Measurements from ENCODE around the gene GJB2. TPM values are rescaled to one million over a fixed set of nuclear protein-coding genes. Genes with fewer than 3 reads are reported as not detected.
"Not testable (repeated sequence)": the region's sequence is repeated elsewhere in the genome, so short reads cannot be mapped to it uniquely, and the experiment has no call there.

GJB2 gene
- total and polyA plus RNA-seq, 2 donors = 9.3 to 38.1 TPM

DNA sequence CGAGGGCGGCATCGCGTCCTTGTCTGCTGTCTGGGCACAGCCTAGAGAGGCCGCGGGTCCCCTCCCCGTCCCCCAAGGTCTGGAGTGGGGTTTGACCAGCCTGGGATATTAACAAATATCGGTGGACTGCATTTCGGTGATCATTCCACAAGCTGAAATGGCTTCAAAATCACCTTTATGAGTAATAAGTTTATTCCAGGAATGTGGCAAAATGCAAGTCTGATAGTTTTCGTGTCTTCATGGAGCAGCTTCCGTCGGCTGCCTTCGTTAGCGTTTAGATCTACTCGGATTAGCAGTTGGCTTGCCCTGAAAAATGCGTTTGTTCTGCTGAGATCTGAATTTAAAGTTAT is 30.8 kb downstream of the GJB2 start:
- H3K9me3 ChIP-seq (ENCODE audit: control insufficient read depth in 2 of 2, insufficient read depth in 1 of 2, low read length in 1 of 2) = no peaks in the 10 kb centered on the region
- no peak overlapping the region for H3K27ac ChIP-seq (ENCODE audit: low read depth in 1 of 2, low read length in 1 of 2)
- no peaks in the 10 kb centered on the region for H3K36me3 ChIP-seq (ENCODE audit: control insufficient read depth in 2 of 2, insufficient read depth in 2 of 2, low read length in 1 of 2)
- H3K27me3 ChIP-seq (ENCODE audit: control insufficient read depth in 2 of 2, insufficient read depth in 1 of 2, low read length in 1 of 2) = peaks cover 45 to 86% of the 10 kb centered on the region in 2 donors
- DNase-seq (ENCODE audit: low read depth in 6 of 9, low spot score in 9 of 9) = no peak
- WGBS = 51% methylated on average over 16 of the region's 16 CpGs
- H3K4me3 ChIP-seq (ENCODE audit: low read length in 2 of 2) = peak overlapping the region in 1 of 2 donors; percentile 39
- H3K4me1 ChIP-seq (ENCODE audit: control insufficient read depth in 2 of 2, insufficient read depth in 2 of 2, low read length in 2 of 2) = peaks cover 2 to 11% of the 10 kb centered on the region in 2 donors

DNA sequence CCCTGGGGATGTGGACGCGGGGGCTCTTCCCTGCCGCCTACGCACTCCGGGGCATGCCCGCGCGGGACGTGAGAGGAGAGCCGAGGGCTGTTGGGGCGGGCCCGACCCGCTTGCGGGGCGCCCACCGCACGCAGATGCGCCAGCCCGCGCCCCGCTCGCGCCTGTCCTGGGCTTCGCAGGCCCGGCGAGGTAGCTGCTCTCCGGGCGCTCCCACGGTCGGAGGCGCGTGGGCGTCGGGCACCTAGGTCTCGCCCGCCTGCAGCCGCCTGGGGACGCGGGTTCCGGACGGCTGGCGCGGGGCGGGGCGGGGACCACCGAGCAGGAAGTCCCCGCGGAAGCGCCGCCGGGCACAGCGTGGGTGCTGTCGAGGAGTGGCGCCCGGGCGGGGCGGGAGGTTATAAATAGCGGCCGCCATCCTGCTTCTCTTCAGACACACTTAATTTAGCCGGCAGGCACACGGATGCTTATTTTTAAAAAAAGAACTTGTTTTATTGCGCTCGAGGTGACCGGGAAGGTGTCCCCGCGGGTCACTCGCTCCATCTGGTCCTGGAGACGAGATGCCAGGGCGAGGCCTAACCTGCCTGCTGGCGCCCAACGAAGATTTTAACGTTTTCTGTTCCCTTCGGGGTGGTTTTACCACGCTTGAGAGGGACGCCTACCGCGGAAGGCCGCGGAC is 31.3 kb downstream of the GJB2 start:
- no peaks in the 10 kb centered on the region for H3K9me3 ChIP-seq (ENCODE audit: control insufficient read depth in 2 of 2, insufficient read depth in 1 of 2, low read length in 1 of 2)
- WGBS = 2% methylated on average over 79 of the region's 79 CpGs
- peak overlapping the region in 1 of 2 donors; percentile 39 for H3K4me3 ChIP-seq (ENCODE audit: low read length in 2 of 2)
- H3K27me3 ChIP-seq (ENCODE audit: control insufficient read depth in 2 of 2, insufficient read depth in 1 of 2, low read length in 1 of 2) = peaks cover 46 to 86% of the 10 kb centered on the region in 2 donors
- DNase-seq (ENCODE audit: low read depth in 6 of 9, low spot score in 9 of 9) = peak in 3 of 9 donors; percentile 18 to 57 (median 34)
- no peak overlapping the region for H3K27ac ChIP-seq (ENCODE audit: low read depth in 1 of 2, low read length in 1 of 2)
- peaks cover 2 to 11% of the 10 kb centered on the region in 2 donors for H3K4me1 ChIP-seq (ENCODE audit: control insufficient read depth in 2 of 2, insufficient read depth in 2 of 2, low read length in 2 of 2)
- H3K36me3 ChIP-seq (ENCODE audit: control insufficient read depth in 2 of 2, insufficient read depth in 2 of 2, low read length in 1 of 2) = no peaks in the 10 kb centered on the region

- H3K9me3 ChIP-seq (ENCODE audit: control insufficient read depth in 2 of 2, insufficient read depth in 1 of 2, low read length in 1 of 2) = no peaks in the 10 kb centered on the region
- peak within 1 kb of the TSS in 1 of 2 donors; percentile 39 for H3K4me3 ChIP-seq (ENCODE audit: low read length in 2 of 2)
- peak in 2 of 9 donors; percentile 20 to 39 for DNase-seq (ENCODE audit: low read depth in 6 of 9, low spot score in 9 of 9)
- peaks cover 2 to 11% of the 10 kb centered on the region in 2 donors for H3K4me1 ChIP-seq (ENCODE audit: control insufficient read depth in 2 of 2, insufficient read depth in 2 of 2, low read length in 2 of 2)
- no peaks in the 10 kb centered on the region for H3K36me3 ChIP-seq (ENCODE audit: control insufficient read depth in 2 of 2, insufficient read depth in 2 of 2, low read length in 1 of 2)
- H3K27ac ChIP-seq (ENCODE audit: low read depth in 1 of 2, low read length in 1 of 2) = no peak within 1 kb of the TSS
- whole genome bisulfite sequencing = 1% methylated on average over 93 of the region's 93 CpGs
- H3K27me3 ChIP-seq (ENCODE audit: control insufficient read depth in 2 of 2, insufficient read depth in 1 of 2, low read length in 1 of 2) = peaks cover 49 to 86% of the 10 kb centered on the region in 2 donors
These were observed 32.1 kb downstream of the GJB2 start, which contains the start of gene GJA3 for GRCh38 chr13:20160306-20161274. TSS of gene GJA3 (minus strand) at chr13:20161052. CDS start at chr13:20143288, 17,764 bp downstream.

GRCh38 chr13:20159646-20160305 is 33.0 kb downstream of the GJB2 start:
- H3K27ac ChIP-seq (ENCODE audit: low read depth in 1 of 2, low read length in 1 of 2) = no peak overlapping the region
- H3K27me3 ChIP-seq (ENCODE audit: control insufficient read depth in 2 of 2, insufficient read depth in 1 of 2, low read length in 1 of 2) = peaks cover 49 to 87% of the 10 kb centered on the region in 2 donors
- 31% methylated on average over 18 of the region's 18 CpGs for WGBS
- peaks cover 2 to 11% of the 10 kb centered on the region in 2 donors for H3K4me1 ChIP-seq (ENCODE audit: control insufficient read depth in 2 of 2, insufficient read depth in 2 of 2, low read length in 2 of 2)
- peak in 1 of 9 donors; percentile 25 for DNase-seq (ENCODE audit: low read depth in 6 of 9, low spot score in 9 of 9)
- H3K36me3 ChIP-seq (ENCODE audit: control insufficient read depth in 2 of 2, insufficient read depth in 2 of 2, low read length in 1 of 2) = no peaks in the 10 kb centered on the region
- H3K4me3 ChIP-seq (ENCODE audit: low read length in 2 of 2) = no peak overlapping the region
- H3K9me3 ChIP-seq (ENCODE audit: control insufficient read depth in 2 of 2, insufficient read depth in 1 of 2, low read length in 1 of 2) = no peaks in the 10 kb centered on the region

DNA sequence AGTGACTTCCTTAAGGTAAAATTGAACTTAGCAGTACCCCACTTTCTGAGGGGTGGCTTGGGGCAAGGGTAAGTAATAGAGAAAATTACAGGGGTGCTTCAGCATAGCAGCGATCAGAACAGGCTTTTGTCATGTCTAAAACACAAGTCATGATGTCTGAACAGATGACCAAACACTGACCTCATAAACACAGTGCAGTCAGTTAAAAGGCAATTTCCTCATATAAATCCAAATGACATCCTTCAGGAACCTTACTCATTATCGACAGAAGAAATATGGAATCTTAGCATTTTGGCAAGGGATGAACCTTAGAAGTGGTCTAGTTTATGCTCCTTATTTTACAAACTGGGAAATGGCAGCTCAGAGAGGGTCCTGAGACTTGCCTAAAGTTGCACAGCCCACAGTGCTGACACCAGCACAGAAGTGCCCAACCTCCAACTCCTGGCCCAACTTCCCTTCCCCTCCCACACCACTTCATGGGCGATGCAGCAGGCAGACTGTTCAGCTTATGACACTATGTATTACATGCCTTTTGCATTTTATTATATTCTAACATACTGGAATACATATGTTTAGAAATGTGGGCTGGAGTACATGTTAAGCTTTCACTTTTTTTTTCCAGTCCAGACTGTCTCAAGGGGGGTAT is 35.5 kb downstream of the GJB2 start:
- no peaks in the 10 kb centered on the region for H3K9me3 ChIP-seq (ENCODE audit: control insufficient read depth in 2 of 2, insufficient read depth in 1 of 2, low read length in 1 of 2)
- no peaks in the 10 kb centered on the region for H3K36me3 ChIP-seq (ENCODE audit: control insufficient read depth in 2 of 2, insufficient read depth in 2 of 2, low read length in 1 of 2)
- H3K27me3 ChIP-seq (ENCODE audit: control insufficient read depth in 2 of 2, insufficient read depth in 1 of 2, low read length in 1 of 2) = peaks cover 42 to 69% of the 10 kb centered on the region in 2 donors
- no peak for DNase-seq (ENCODE audit: low read depth in 6 of 9, low spot score in 9 of 9)
- no peak overlapping the region for H3K4me3 ChIP-seq (ENCODE audit: low read length in 2 of 2)
- H3K4me1 ChIP-seq (ENCODE audit: control insufficient read depth in 2 of 2, insufficient read depth in 2 of 2, low read length in 2 of 2) = peaks cover 2 to 11% of the 10 kb centered on the region in 2 donors
- 43% methylated on average over 3 of the region's 3 CpGs for WGBS
- no peak overlapping the region for H3K27ac ChIP-seq (ENCODE audit: low read depth in 1 of 2, low read length in 1 of 2)

GRCh38 chr13:20156702-20157101 is 36.0 kb downstream of the GJB2 start:
- peaks cover 36 to 67% of the 10 kb centered on the region in 2 donors for H3K27me3 ChIP-seq (ENCODE audit: control insufficient read depth in 2 of 2, insufficient read depth in 1 of 2, low read length in 1 of 2)
- DNase-seq (ENCODE audit: low read depth in 6 of 9, low spot score in 9 of 9) = no peak
- H3K4me3 ChIP-seq (ENCODE audit: low read length in 2 of 2) = no peak overlapping the region
- 65% methylated on average over 2 of the region's 2 CpGs for WGBS
- no peaks in the 10 kb centered on the region for H3K36me3 ChIP-seq (ENCODE audit: control insufficient read depth in 2 of 2, insufficient read depth in 2 of 2, low read length in 1 of 2)
- H3K4me1 ChIP-seq (ENCODE audit: control insufficient read depth in 2 of 2, insufficient read depth in 2 of 2, low read length in 2 of 2) = peaks cover 2 to 8% of the 10 kb centered on the region in 2 donors
- no peak overlapping the region for H3K27ac ChIP-seq (ENCODE audit: low read depth in 1 of 2, low read length in 1 of 2)
- H3K9me3 ChIP-seq (ENCODE audit: control insufficient read depth in 2 of 2, insufficient read depth in 1 of 2, low read length in 1 of 2) = no peaks in the 10 kb centered on the region

DNA sequence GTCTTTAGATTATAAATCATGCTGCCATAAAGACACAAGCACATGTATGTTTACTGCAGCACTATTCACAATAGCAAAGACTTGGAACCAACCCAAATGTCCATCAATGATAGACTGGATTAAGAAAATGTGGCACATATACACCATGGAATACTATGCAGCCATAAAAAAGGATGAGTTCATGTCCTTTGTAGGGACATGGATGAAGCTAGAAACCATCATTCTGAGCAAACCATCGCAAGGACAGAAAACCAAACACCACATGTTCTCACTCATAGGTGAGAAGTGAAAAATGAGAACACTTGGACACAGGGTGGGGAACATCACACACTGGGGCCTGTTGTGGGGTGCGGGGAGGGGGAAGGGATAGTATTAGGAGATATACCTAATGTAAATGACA is 39.4 kb downstream of the GJB2 start:
- not testable (repeated sequence) for H3K27ac ChIP-seq (ENCODE audit: low read depth in 1 of 2, low read length in 1 of 2); H3K4me1 ChIP-seq (ENCODE audit: control insufficient read depth in 2 of 2, insufficient read depth in 2 of 2, low read length in 2 of 2); H3K4me3 ChIP-seq (ENCODE audit: low read length in 2 of 2); H3K9me3 ChIP-seq (ENCODE audit: control insufficient read depth in 2 of 2, insufficient read depth in 1 of 2, low read length in 1 of 2); DNase-seq (ENCODE audit: low read depth in 6 of 9, low spot score in 9 of 9); H3K36me3 ChIP-seq (ENCODE audit: control insufficient read depth in 2 of 2, insufficient read depth in 2 of 2, low read length in 1 of 2)
- WGBS = 94% methylated on average over 2 of the region's 2 CpGs
- peaks cover 8 to 58% of the 10 kb centered on the region in 2 donors for H3K27me3 ChIP-seq (ENCODE audit: control insufficient read depth in 2 of 2, insufficient read depth in 1 of 2, low read length in 1 of 2)

DNA sequence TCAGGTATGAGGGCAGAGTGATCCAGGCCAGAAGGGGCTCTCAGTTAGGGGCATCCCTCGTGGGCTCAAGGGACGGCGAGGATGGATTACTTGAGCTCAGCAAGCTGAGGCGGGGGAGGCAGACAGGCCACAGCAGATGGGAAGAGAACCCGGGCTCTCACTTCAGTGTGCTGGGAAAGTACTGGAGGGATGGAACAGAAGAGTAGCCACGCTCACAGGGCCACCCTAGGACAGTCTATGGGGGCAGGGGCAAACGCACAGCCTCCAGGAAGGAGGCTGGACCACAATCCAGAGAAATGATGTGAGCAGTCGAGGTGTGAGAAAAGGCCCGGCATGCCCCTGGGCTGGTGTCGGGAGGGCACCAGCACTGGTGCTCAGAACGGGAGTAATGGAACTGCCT is 41.1 kb downstream of the GJB2 start:
- no peaks in the 10 kb centered on the region for H3K4me1 ChIP-seq (ENCODE audit: control insufficient read depth in 2 of 2, insufficient read depth in 2 of 2, low read length in 2 of 2)
- no peaks in the 10 kb centered on the region for H3K36me3 ChIP-seq (ENCODE audit: control insufficient read depth in 2 of 2, insufficient read depth in 2 of 2, low read length in 1 of 2)
- WGBS = 94% methylated on average over 11 of the region's 11 CpGs
- H3K27me3 ChIP-seq (ENCODE audit: control insufficient read depth in 2 of 2, insufficient read depth in 1 of 2, low read length in 1 of 2) = peaks cover 4 to 54% of the 10 kb centered on the region in 2 donors
- no peak for DNase-seq (ENCODE audit: low read depth in 6 of 9, low spot score in 9 of 9)
- H3K4me3 ChIP-seq (ENCODE audit: low read length in 2 of 2) = no peak overlapping the region
- H3K27ac ChIP-seq (ENCODE audit: low read depth in 1 of 2, low read length in 1 of 2) = no peak overlapping the region
- H3K9me3 ChIP-seq (ENCODE audit: control insufficient read depth in 2 of 2, insufficient read depth in 1 of 2, low read length in 1 of 2) = no peaks in the 10 kb centered on the region

Measured in thymus (tissue), 11 donors.